GM19452 (cell line): ENCODE results near the gene C1orf52.

Experiments
- ATAC-seq: cut with Tn5 transposase; IDR thresholded peaks from one replicate; pipeline ENCODE4 v1.9.1; 2021; ENCODE audit not compliant: unreplicated experiment

The C1orf52 gene

DNA sequence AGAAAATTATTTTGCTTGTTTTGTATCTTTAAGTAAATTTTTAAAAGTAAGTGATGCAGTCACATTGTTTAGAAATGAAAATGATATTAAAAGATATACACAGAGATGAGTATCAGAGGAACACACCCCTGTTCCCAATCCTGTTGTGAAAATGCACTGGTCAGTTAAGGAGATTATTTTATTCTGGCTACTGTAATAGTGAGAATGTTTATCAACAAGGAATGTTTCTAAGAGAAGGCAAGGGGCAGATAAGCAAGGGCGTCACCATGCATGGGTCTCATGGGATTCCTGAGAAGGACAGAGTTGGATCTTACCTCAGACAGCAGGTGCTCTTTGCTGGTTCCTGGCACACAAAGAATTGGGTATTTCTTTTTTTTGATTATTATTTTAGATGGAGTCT lies 21.8 kb downstream of the C1orf52 start:
- ATAC-seq, result no peak

DNA sequence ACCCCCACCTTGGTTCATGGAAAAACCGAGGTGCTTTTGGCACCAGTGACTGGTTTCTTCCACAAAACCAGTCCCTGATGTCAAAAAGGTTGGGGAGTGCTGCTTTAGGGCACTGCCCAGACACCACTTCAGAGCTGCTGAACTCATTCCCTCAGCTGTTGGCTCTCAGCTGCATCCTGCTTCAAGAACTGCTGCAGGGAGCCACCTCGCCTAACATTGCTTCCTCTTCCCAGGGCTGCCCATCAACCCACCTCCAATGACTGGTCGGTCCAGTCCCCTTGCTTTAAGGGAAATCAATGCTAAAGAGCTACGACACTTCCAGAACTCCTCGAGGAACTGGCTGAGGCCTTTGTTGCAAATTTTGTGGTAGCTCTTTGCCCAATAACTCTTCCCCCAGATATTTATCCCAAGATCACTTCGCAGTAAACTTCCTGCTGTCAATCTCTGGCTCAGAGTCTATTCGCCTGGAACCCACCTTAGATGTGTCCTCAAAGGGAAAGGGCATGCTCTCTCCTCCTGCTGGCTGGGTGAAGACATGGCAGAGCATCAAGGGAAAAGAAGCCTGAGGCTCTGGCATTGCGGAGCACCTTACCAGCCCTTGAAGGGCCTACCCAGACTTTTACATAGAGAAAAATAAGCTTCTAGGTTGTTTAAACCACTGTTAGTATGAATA lies 29.0 kb downstream of the C1orf52 start:
- ATAC-seq, result no peak

DNA sequence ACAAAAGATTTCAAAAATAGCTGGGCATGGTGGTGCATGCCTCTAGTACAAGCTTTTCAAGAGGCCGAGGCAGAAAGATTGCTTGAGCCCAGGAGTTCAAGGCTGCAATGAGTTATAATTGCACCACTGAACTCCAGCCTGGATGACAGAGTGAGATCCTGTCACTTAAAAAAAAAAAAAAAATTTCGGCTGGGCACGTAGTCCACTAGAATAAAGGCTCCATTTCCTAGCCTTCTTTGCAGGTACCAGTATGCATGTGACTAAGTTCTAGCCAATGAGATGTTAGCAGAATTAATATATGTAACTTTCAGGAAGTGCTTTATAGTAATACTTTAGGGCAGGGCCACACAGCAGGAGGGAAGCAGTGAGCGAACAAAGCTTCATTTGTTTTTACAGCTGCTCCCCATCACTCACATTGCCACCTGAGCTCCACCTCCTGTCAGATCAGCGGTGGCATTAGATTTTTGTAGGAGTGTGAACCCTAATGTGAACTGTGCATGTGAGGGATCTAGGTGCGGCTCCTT lies 29.8 kb downstream of the C1orf52 start:
- no peak for ATAC-seq

GRCh38 chr1:85228972-85229371 lies 30.5 kb downstream of the C1orf52 start:
- ATAC-seq, result no peak

DNA sequence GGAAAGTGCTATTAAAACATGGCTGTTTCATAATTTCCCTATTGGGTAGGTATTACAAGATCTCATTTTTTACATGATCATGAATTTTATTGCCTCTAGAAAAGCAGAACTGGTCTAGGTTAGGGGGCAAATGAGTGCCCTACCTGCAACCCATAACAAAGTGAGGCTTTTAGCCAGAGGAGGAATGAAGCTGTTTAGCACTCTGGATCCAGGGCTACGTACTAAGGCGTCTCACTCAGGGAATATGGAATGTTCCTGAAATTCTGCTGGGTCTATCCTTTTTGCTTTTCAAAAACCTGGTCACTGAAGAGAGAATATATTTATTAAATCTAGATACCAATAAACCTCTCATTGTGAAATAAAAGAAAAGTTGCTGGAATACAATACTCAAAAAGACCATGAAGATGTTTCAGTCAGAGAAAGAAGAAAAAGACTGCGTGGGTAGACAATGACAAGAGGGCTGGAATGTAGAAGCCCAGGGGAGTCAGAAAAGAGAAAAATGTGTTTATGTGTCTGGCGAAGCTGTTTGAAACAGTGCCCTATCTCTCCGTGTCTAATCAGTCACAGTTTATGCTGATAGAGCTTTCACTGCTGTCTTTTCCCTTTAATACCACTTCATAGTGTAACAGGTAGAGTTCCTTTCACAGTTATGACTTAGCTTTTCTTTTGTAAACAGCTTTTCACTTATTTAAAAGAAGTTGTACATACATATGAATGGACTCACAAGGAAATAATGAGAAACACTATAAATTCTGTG lies 33.7 kb downstream of the C1orf52 start:
- ATAC-seq, result no peak

- ATAC-seq, result no peak
These were observed 34.5 kb downstream of the C1orf52 start for GRCh38 chr1:85224734-85225623.

GRCh38 chr1:85224295-85224694 lies 35.2 kb downstream of the C1orf52 start:
- no peak for ATAC-seq

DNA sequence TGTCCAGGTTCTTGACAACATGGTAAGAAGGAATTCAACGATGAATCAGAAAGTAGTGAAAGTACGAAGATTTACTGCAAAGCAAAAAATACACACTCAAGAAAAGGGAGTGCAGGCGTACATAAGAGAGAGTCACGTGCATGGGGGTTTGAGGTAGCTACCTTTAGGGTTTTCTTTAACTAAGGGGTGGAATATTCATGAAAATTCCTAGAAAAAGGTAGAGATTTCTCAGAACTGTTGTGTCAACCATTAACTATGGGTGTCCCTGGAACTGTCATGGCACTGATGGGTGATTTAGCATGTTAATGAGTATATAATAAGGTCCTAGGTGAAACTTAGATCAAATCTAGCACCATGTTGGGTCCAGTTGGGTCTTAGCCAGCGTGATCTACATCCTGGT lies 36.1 kb downstream of the C1orf52 start:
- ATAC-seq, result no peak

GRCh38 chr1:85220756-85221201 lies 38.7 kb downstream of the C1orf52 start:
- no peak for ATAC-seq

DNA sequence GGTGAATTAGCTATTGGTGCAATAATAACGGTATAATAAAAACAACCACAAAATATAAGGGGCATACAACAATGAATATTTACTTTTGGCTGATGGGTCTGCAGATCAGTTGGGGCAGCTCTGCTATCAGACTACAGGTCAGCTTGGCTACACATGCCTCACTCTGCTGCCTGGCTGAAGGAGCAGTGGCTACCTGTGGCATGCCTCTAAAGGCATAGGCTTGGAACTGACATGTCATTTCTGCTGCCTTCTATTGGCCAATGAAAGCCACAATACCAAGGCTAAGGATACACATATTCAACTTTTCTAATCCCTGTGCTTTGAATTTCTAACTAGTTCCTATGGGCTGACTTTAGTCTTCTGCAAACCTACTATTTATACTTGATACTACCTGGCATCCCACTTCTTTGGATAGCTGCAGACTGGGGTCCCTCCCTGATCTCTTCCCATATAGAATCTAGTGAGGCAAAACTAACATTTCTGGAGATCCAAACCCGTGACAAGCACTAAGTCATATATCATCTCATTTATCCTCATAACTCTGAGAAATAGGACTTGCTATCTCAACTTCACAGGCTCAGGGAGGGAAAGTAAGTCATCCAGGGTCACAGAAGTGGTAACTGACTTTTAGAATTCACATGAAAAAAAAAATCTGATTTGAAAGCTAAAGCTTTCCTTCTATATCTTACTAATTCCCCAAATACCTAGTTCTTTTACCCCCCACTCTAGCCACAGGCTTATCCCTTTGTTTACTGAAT lies 39.4 kb downstream of the C1orf52 start:
- no peak for ATAC-seq

DNA sequence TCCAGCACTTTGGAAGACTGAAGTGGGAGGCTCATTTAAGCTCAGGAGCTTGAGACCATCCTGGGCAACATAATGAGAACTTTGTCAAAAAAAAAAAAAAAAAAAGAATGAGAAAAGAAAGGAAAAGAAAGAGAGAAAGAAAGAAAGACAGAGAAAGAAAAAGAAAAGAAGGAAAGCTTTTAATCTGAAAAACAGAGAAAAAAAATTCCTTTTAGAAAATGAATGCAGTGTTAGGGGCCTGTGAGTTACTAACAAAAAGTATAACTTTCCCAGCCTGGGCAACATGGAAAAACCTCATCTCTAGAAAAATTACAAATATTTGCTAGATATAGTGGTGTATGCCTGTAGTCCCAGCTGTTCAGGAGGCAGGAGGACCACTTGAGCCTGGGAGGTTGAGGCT lies 42.8 kb downstream of the C1orf52 start:
- ATAC-seq, result no peak

- ATAC-seq, result no peak
These were observed 44.8 kb downstream of the C1orf52 start for GRCh38 chr1:85214654-85215053.

DNA sequence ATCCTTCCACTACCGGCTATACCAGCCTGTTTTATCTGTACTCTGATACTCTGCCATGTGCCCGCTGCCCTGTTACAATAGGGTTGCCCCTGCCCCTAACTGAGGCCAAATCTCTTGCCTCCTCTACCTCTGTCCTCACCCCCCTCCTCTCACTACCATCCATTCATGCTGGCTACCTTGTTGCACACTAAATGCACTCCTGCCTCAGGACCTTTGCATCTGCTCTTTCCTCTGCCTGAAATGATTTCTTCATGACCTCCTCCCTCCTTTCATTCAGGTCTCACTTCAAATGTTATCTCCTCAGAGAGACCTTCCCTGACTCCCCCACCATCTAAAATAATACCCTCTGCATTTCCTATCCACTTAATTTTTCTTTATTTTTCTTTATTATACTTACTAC lies 51.0 kb downstream of the C1orf52 start:
- no peak for ATAC-seq

- no peak for ATAC-seq
These were observed 55.8 kb downstream of the C1orf52 start for GRCh38 chr1:85203573-85204171.

DNA sequence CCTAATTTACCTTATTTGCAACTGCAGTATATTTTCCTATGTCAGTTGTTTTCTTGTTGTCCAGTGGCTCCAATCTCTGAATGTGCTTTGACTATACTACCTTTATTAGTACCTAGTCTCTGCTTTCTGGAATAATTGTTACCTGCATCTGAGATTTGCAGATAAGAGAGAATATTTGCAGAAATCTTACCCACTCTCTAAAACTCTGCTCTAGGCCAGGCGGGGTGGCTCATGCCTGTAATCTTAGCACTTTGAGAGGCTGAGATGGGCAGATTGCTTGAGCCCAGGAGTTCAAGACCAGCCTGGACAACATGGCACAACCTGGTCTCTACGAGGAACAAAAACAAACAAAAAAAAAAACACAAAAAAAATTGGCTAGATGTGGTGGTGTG lies 56.6 kb downstream of the C1orf52 start:
- no peak for ATAC-seq

DNA sequence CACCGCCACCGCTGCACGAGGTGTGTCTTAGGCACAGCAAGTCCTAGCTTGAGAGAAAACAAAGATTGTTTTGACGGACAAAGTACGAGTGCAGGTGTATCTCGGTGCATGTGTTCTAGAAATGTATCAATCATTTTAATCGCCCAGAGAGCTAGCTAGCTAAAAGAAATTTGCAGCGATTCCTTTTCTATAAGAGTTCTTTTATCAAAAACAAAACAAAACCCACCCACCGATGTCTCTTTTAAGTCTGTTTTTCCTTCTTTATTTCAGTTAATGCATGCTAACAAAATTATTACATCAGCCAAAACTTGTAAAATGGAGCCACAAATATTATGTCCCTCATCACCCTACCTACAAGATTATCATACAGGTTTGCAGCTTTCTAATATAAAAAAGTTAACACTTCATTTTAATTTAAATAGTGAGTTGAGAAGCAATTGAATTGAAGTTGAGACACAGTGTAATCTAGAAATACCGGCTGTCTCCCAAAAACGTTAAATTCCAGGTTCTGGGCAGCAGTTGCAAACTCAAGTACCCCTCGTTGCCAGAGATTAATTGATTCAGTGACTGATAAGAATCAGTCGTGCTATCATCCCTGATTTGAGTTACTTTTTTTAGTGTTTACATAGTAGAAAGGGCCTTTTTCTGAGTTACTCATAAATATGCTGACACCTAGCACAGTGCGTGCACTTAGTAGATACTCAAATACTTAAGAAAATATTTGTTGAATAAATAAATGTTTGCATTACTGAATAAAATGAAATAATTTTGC lies 57.2 kb downstream of the C1orf52 start:
- ATAC-seq, result peak; percentile 4

GRCh38 chr1:85201340-85202091 lies 57.9 kb downstream of the C1orf52 start:
- peak; percentile 52 for ATAC-seq

DNA sequence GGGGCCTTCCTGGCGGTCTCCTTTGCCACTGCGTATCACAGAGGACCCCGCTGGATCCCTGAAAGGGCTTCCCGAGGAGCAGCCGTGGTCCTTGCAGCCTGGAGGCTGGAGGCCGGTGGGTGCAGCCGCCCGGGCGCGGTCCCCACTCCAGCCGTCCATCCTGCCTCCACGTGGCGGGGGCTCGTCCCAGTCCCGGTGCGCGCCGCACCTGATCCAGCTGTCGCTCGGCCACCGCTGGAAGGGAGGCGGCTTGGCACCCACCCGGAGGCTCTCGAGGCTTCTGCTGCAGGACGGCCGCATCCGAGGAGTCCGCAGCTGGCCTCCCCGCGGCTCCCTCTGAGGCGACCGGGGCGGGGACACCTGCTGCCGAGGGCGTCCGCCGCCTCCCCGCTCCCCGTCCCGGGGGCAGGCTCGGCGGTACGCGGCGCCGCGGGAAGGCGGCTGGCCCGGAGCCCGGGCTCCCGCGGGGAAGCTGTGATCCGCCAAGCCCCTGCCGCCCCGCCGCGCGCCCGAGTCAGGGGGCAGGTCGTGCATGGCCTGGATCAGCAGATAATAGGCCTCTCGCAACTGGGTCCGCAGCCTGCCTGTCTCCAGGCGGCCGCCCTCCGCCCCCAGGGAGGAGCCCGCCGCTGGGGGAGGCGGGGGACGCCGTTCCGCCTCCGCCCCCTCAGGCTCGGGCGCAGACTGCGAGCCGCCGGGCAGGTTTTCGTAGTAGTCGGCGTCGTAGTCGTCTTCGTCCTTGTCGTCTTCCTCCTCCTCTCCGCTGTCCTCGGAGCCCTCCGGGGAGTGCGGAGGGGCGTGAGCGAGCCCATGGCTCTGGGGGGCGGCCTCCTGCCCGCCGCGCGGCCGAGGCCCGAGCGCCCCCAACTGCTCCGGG lies 58.8 kb downstream of the C1orf52 start, which contains the start of gene SYDE2:
Gene SYDE2, minus strand, starts transcription at position 554 of the 877 bp plus-strand sequence. Its CDS starts 20 bp downstream, at position 534.
- ATAC-seq, result peak; percentile 72
